ENCODE data around the gene RAD21L1.

Gene RAD21L1

GRCh38 chr20:1272368-1273100, 46.7 kb downstream of the RAD21L1 start:
- no peak for DNase-seq (ENCODE audit: low read depth in 2 of 2)

- no peak for DNase-seq (ENCODE audit: low read depth in 2 of 2)
These were observed 47.5 kb downstream of the RAD21L1 start for GRCh38 chr20:1273366-1273765.

GRCh38 chr20:1274485-1275311, 48.9 kb downstream of the RAD21L1 start:
- no peak for DNase-seq (ENCODE audit: low read depth in 2 of 2)

- DNase-seq (ENCODE audit: low read depth in 2 of 2): no peak
These were observed 50.1 kb downstream of the RAD21L1 start for GRCh38 chr20:1275919-1276318.

GRCh38 chr20:1277529-1278322, 51.9 kb downstream of the RAD21L1 start:
- no peak for DNase-seq (ENCODE audit: low read depth in 2 of 2)

GRCh38 chr20:1278993-1279392, 53.1 kb downstream of the RAD21L1 start:
- DNase-seq (ENCODE audit: low read depth in 2 of 2): no peak

GRCh38 chr20:1280195-1281102, 54.6 kb downstream of the RAD21L1 start:
- DNase-seq (ENCODE audit: low read depth in 2 of 2): no peak

GRCh38 chr20:1281279-1282057, 55.6 kb downstream of the RAD21L1 start:
- DNase-seq (ENCODE audit: low read depth in 2 of 2): no peak

GRCh38 chr20:1282966-1283365, 57.1 kb downstream of the RAD21L1 start:
- DNase-seq (ENCODE audit: low read depth in 2 of 2): no peak

- no peak for DNase-seq (ENCODE audit: low read depth in 2 of 2)
These were observed 58.0 kb downstream of the RAD21L1 start for GRCh38 chr20:1283522-1284510.

GRCh38 chr20:1286267-1287024, 60.6 kb downstream of the RAD21L1 start:
- DNase-seq (ENCODE audit: low read depth in 2 of 2): no peak

- DNase-seq (ENCODE audit: low read depth in 2 of 2): no peak
These were observed 61.5 kb downstream of the RAD21L1 start for GRCh38 chr20:1287306-1287705.

- DNase-seq (ENCODE audit: low read depth in 2 of 2): no peak
These were observed 62.1 kb downstream of the RAD21L1 start for GRCh38 chr20:1287787-1288569.

GRCh38 chr20:1291191-1291741, 65.4 kb downstream of the RAD21L1 start:
- no peak for DNase-seq (ENCODE audit: low read depth in 2 of 2)

- DNase-seq (ENCODE audit: low read depth in 2 of 2): no peak
These were observed 66.8 kb downstream of the RAD21L1 start for GRCh38 chr20:1292620-1293019.

- DNase-seq (ENCODE audit: low read depth in 2 of 2): no peak
These were observed 68.0 kb downstream of the RAD21L1 start for GRCh38 chr20:1293641-1294379.

- DNase-seq (ENCODE audit: low read depth in 2 of 2): no peak
These were observed 68.7 kb downstream of the RAD21L1 start for GRCh38 chr20:1294497-1294896.

Data from activated CD4-positive, alpha-beta T cell treated with anti-CD3 and anti-CD28 coated beads for 24 hours (primary cell).